ENCODE measurements around the gene SELPLG.

GRCh38 chr12:108605690-108606406, 27.8 kb downstream of the SELPLG start:
- no peak for TF ChIP-seq CTCF (IDR thresholded peaks at IDR 0.05 in 4 of 5, conservative IDR thresholded peaks at IDR 0.05 in 1 of 5)
- TF ChIP-seq POLR2A (IDR thresholded peaks at IDR 0.05), result no peak
